B cell (primary cell): Measurements from ENCODE around the gene MYZAP. TPM values are rescaled to one million over a fixed set of nuclear protein-coding genes. Genes with fewer than 3 reads are reported as not detected.

Source experiments
- ATAC-seq: fragments of 200-7000 bp; cut with Tn5 transposase; one replicate; pipeline ENCODE4 v1.10.0; 2021; ENCODE audit warnings: low read depth, mild to moderate bottlenecking, moderate number of reproducible peaks, moderate library complexity
- CTCF ChIA-PET: fragments of 350-600 bp; sonication (Branson Sonifier 250); formaldehyde crosslinking; loops from one replicate; lab custom pipeline; 2021; ENCODE audit warnings: antibody characterized with exemption, inconsistent platforms; lab: Charles Lee
- POLR2A ChIA-PET: fragments of 350-600 bp; sonication (Branson Sonifier 250); formaldehyde crosslinking; loops from one replicate; lab custom pipeline; 2021; ENCODE audit warnings: antibody characterized with exemption; lab: Charles Lee
- DNase-seq: peaks from one replicate; pipeline ENCODE4 v3.0.0; 2013
- H2AFZ ChIP-seq: 2 replicates; pipeline ENCODE4 v1.6.1; 2012; ENCODE audit warnings: mild to moderate bottlenecking, low read depth, low read length; ENCODE audit not compliant: insufficient read depth, poor library complexity, severe bottlenecking
- H3K27ac ChIP-seq, 2 donors: 1 replicate in 1 of 2; 2 replicates in 1 of 2; pipeline ENCODE4 v1.5.1; 2012 to 2013; ENCODE audit warnings: low read length in 2 of 2, mild to moderate bottlenecking in 2 of 2, moderate library complexity in 1 of 2
- H3K27me3 ChIP-seq, 4 experiments: fragments of 200-600 bp in 1 of 4; sonication (generic) in 1 of 4; replicated peaks in 1 of 4; 1 replicate in 2 of 4; 2 replicates in 2 of 4; pipeline versions ENCODE4 v1.6.1 to v1.7.0; 2013 to 2016; ENCODE audit warnings: low read length in 3 of 4, mild to moderate bottlenecking in 2 of 4, mixed read lengths in 1 of 4, moderate library complexity in 1 of 4; ENCODE audit not compliant: insufficient read depth in 4 of 4, control insufficient read depth in 3 of 4; ENCODE audit errors: control extremely low read depth in 1 of 4
- H3K36me3 ChIP-seq, 2 experiments: replicated peaks in 1 of 2; 1 replicate in 1 of 2; 2 replicates in 1 of 2; pipeline versions ENCODE4 v1.6.1 to v1.7.1; 2013; ENCODE audit warnings: low read length in 1 of 2; ENCODE audit not compliant: insufficient read depth in 2 of 2, control insufficient read depth in 1 of 2; ENCODE audit errors: control extremely low read depth in 1 of 2, extremely low read depth in 1 of 2
- H3K4me1 ChIP-seq, 2 donors: fragments of 200-600 bp in 1 of 2; sonication (generic) in 1 of 2; 1 replicate in 1 of 2; 2 replicates in 1 of 2; pipeline versions ENCODE4 v1.5.1 to v1.6.1; 2013 to 2017; ENCODE audit warnings: low read length in 2 of 2; ENCODE audit not compliant: control insufficient read depth in 2 of 2, insufficient read depth in 2 of 2
- H3K4me2 ChIP-seq: replicated peaks from 2 replicates; pipeline ENCODE3; 2012; ENCODE audit warnings: mild to moderate bottlenecking, low read depth, low read length; ENCODE audit not compliant: poor library complexity, severe bottlenecking
- H3K4me3 ChIP-seq, 5 experiments: fragments of 200-600 bp in 1 of 5; sonication (generic) in 1 of 5; 1 replicate in 3 of 5; 2 replicates in 2 of 5; pipeline versions ENCODE4 v1.5.1 to v1.7.0; 2011 to 2016; ENCODE audit warnings: low read length in 4 of 5, mild to moderate bottlenecking in 4 of 5, low read depth in 2 of 5, control low read depth in 1 of 5, moderate library complexity in 1 of 5; ENCODE audit not compliant: insufficient read depth in 1 of 5; ENCODE audit errors: control extremely low read depth in 1 of 5, extremely low read depth in 1 of 5
- H3K79me2 ChIP-seq: fragments of 200-600 bp; sonication (generic); one replicate; pipeline ENCODE4 v1.6.0; 2016; ENCODE audit warnings: low read length; ENCODE audit not compliant: control insufficient read depth, insufficient read depth
- H3K9ac ChIP-seq: fragments of 200-600 bp; sonication (generic); 2 replicates; pipeline ENCODE4 v1.6.1; 2017; ENCODE audit warnings: mild to moderate bottlenecking, low read length, moderate library complexity
- H3K9me3 ChIP-seq, 3 donors: one replicate each; pipeline versions ENCODE4 v1.6.1 to v1.7.1; 2013; ENCODE audit warnings: low read length in 2 of 3; ENCODE audit not compliant: control insufficient read depth in 2 of 3, insufficient read depth in 1 of 3; ENCODE audit errors: control extremely low read depth in 1 of 3
- H4K20me1 ChIP-seq: 2 replicates; pipeline ENCODE4 v1.6.0; 2012; ENCODE audit warnings: mild to moderate bottlenecking, low read length; ENCODE audit not compliant: insufficient read depth, control insufficient read depth, poor library complexity, severe bottlenecking
- H3K27ac Mint-ChIP-seq: one replicate; pipeline ENCODE4 v1.8.0; 2021; ENCODE audit warnings: mixed read lengths
- H3K27me3 Mint-ChIP-seq: one replicate; pipeline ENCODE4 v1.8.0; 2021; ENCODE audit warnings: mixed read lengths
- H3K4me1 Mint-ChIP-seq: one replicate; pipeline ENCODE4 v1.8.0; 2021; ENCODE audit warnings: mixed read lengths
- H3K4me3 Mint-ChIP-seq: one replicate; pipeline ENCODE4 v1.8.0; 2021; ENCODE audit warnings: mixed read lengths
- H3K9me3 Mint-ChIP-seq: one replicate; pipeline ENCODE4 v1.8.0; 2022; ENCODE audit warnings: mixed read lengths; ENCODE audit not compliant: insufficient read depth
- CTCF ChIP-seq: fragments of 200-600 bp; IDR thresholded peaks from one replicate; pipeline ENCODE4 v1.8.0; 2022; ENCODE audit warnings: antibody characterized with exemption, mild to moderate bottlenecking
- EZH2 ChIP-seq: IDR thresholded peaks from 2 replicates; pipeline ENCODE4 v1.6.1; 2012; ENCODE audit warnings: borderline replicate concordance, low read depth, mild to moderate bottlenecking, moderate library complexity, low read length; ENCODE audit not compliant: insufficient read depth, poor library complexity, severe bottlenecking
- WGBS: methylation state at CpG from one replicate; pipeline ENCODE4 v1.1.5; 2013; ENCODE audit warnings: missing lambda C conversion rate; ENCODE audit not compliant: insufficient coverage; 5-methylcytosine and 5-hydroxymethylcytosine counted together
- intact Hi-C: fragments of 100-400 bp; cut with micrococcal nuclease; formaldehyde crosslinking; loops from one replicate; pipeline ENCODE4 v1.10.0; 2022
- polyA plus RNA-seq: library from polyadenylated mRNA; depleted of rRNA; stranded (reverse); fragments of >200 nt; gene quantifications from 2 replicates; pipeline ENCODE4 v1.2.3, GENCODE V29; 2012
- total RNA-seq, 2 donors: library from RNA; stranded (reverse); fragments of 120-200 nt in 1 of 2; gene quantifications; 1 replicate in 1 of 2; 2 replicates in 1 of 2; pipeline versions ENCODE4 v1.2.3 to v1.2.4, GENCODE V29; 2013 to 2022

MYZAP gene
- total and polyA plus RNA-seq, 2 donors (not counting 1 experiment from before 2014, with no cell fraction given): 1.0 to 2.8 TPM

- no peak for ATAC-seq
- Mint-ChIP-seq H3K27ac (no peak overlapping the region), H3K4me1 (peaks cover 25% of the 10 kb centered on the region), H3K27me3 (peaks cover 9% of the 10 kb centered on the region), H3K4me3 (no peak overlapping the region), H3K9me3 (peaks cover 2% of the 10 kb centered on the region)
- Histone ChIP-seq H3K4me3 (no peak overlapping the region), H4K20me1 (no peaks in the 10 kb centered on the region), H2AFZ (no peak overlapping the region), H3K9ac (no peak overlapping the region), H3K4me2 (no peak overlapping the region), H3K36me3 (no peaks in the 10 kb centered on the region), H3K9me3 (no peaks in the 10 kb centered on the region), H3K79me2 (no peaks in the 10 kb centered on the region), H3K27me3 (peaks cover 0 to 3% (median 0%) of the 10 kb centered on the region in 4 experiments), H3K27ac (no peak overlapping the region), H3K4me1 (peaks cover 22 to 25% of the 10 kb centered on the region in 2 donors)
- no peak for TF ChIP-seq CTCF
- TF ChIP-seq EZH2: no peak
- no peak for DNase-seq
- intact Hi-C loops: loop anchor here (5.0 kb wide), 1 partner anchor 113 kb away; the partner anchor contains the start of gene POLR2M
- 100% methylated on average over 5 of the region's 6 CpGs for WGBS
- CTCF ChIA-PET: no interaction called here
- POLR2A ChIA-PET: no interaction called here
These were observed 2.8 kb downstream of the MYZAP start for GRCh38 chr15:57594479-57594878.

DNA sequence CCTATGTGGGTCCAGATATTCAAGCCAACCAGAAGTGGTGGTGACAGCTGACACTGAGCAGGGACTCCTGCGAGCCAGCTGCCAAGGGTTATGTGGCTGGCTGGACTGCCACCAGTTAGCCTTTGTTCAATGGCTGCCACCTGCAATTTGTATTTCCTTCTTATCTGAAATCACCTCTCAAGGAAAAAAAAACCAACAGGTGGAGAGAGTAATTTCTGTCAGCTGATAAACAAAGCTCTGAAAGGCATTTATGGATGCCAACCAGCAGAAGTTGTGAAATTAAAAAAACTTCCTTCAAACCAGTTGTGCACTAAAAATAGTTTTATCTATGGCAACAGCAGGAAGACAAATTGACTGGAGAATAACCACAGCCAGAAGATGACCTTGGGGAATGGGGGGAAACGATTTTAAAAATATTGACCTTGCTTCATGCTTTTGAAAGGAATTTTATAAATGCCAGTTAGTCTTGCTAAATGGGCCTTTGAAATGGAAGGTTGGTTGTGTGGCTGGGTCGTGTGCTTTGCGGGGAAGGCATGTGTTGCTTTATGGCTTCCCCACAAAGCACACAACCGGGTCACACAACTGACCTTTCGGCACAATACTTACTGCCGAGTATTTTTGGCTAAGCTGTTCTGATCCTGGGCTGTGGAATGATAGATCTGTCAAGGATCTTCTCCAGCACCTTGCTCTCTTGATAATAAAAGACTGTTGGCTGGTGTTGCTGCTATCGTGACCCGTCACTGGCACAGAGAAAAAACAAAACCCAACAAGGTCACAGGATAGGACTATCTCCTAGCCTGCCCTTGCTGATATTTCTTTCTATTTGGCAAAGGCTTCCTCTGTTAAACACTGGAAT lies 3.5 kb downstream of the MYZAP start:
- no peak for DNase-seq
- Histone ChIP-seq H3K27ac (no peak overlapping the region), H3K4me1 (peaks cover 19 to 20% of the 10 kb centered on the region in 2 donors), H3K36me3 (no peaks in the 10 kb centered on the region), H3K4me3 (no peak overlapping the region), H3K9ac (no peak overlapping the region), H2AFZ (no peak overlapping the region), H3K4me2 (no peak overlapping the region), H4K20me1 (no peaks in the 10 kb centered on the region), H3K79me2 (no peaks in the 10 kb centered on the region), H3K27me3 (peaks cover 0 to 3% (median 0%) of the 10 kb centered on the region in 4 experiments), H3K9me3 (no peaks in the 10 kb centered on the region)
- H3K27ac Mint-ChIP-seq: no peak overlapping the region
- H3K9me3 Mint-ChIP-seq: peaks cover 2% of the 10 kb centered on the region
- intact Hi-C loops: no loop called here
- whole genome bisulfite sequencing: 60% methylated on average over 4 of the region's 9 CpGs
- ChIA-PET CTCF (interaction anchor here (0.6 kb wide), 1 partner anchor 68 kb away, joined by 3 read pairs; no protein-coding TSS in a partner anchor), POLR2A (no interaction called here)
- TF ChIP-seq CTCF (no peak), EZH2 (no peak)
- H3K4me3 Mint-ChIP-seq: no peak overlapping the region
- no peak for ATAC-seq
- H3K4me1 Mint-ChIP-seq: peaks cover 18% of the 10 kb centered on the region
- H3K27me3 Mint-ChIP-seq: peaks cover 1% of the 10 kb centered on the region
